Measurements from ENCODE around the gene SLC41A1.

SLC41A1 gene

DNA sequence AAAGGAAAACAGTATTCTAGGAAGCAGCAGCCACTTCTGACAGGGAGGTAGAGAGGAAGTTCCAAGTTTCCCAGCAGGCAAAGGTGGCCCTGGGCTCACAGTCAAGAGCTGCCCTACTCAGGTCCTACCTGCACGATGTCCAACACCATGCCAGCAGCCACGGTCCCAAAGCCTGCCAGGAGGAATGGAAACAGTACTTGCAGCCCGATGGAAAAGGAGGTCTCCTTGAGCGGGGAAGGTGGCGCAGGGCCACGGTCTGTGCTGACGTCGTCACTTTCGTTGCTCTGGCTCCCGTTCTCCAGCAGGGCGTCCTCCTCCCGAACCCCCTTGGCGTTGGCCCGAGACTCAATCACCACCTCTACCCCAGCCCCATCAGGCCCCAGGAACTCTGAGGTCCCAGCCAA lies 3.1 kb downstream of the SLC41A1 start:
- H3K27ac ChIP-seq: no peak overlapping the region
- H3K27me3 ChIP-seq: peaks cover 76% of the 10 kb centered on the region
- no peak overlapping the region for H3K4me3 ChIP-seq (ENCODE audit: low read depth in 1 of 2, low read length in 1 of 2)
- no peak for TF ChIP-seq CTCF (IDR thresholded peaks at IDR 0.05)
- no peaks in the 10 kb centered on the region for H3K36me3 ChIP-seq
- peaks cover 7 to 16% of the 10 kb centered on the region in 2 experiments for H3K4me1 ChIP-seq (ENCODE audit: control insufficient read depth in 1 of 2, insufficient read depth in 1 of 2, low read depth in 1 of 2, low read length in 1 of 2)
- H3K9me3 ChIP-seq: no peaks in the 10 kb centered on the region

- no peaks in the 10 kb centered on the region for H3K36me3 ChIP-seq
- TF ChIP-seq CTCF (IDR thresholded peaks at IDR 0.05): no peak
- peaks cover 7 to 16% of the 10 kb centered on the region in 2 experiments for H3K4me1 ChIP-seq (ENCODE audit: control insufficient read depth in 1 of 2, insufficient read depth in 1 of 2, low read depth in 1 of 2, low read length in 1 of 2)
- H3K9me3 ChIP-seq: no peaks in the 10 kb centered on the region
- H3K4me3 ChIP-seq (ENCODE audit: low read depth in 1 of 2, low read length in 1 of 2): no peak overlapping the region
- no peak overlapping the region for H3K27ac ChIP-seq
- peaks cover 76% of the 10 kb centered on the region for H3K27me3 ChIP-seq
These were observed 3.5 kb downstream of the SLC41A1 start for GRCh38 chr1:205809469-205809868.

- H3K4me3 ChIP-seq (ENCODE audit: low read depth in 1 of 2, low read length in 1 of 2): no peak overlapping the region
- H3K27me3 ChIP-seq: peaks cover 40% of the 10 kb centered on the region
- no peak for TF ChIP-seq CTCF (IDR thresholded peaks at IDR 0.05)
- no peak overlapping the region for H3K27ac ChIP-seq
- H3K36me3 ChIP-seq: no peaks in the 10 kb centered on the region
- H3K4me1 ChIP-seq (ENCODE audit: control insufficient read depth in 1 of 2, insufficient read depth in 1 of 2, low read depth in 1 of 2, low read length in 1 of 2): no peaks in the 10 kb centered on the region
- no peaks in the 10 kb centered on the region for H3K9me3 ChIP-seq
These were observed 7.8 kb downstream of the SLC41A1 start for GRCh38 chr1:205805082-205805711.

- Histone ChIP-seq H3K27ac (no peak overlapping the region), H3K9me3 (no peaks in the 10 kb centered on the region), H3K4me1 (ENCODE audit: control insufficient read depth in 1 of 2, insufficient read depth in 1 of 2, low read depth in 1 of 2, low read length in 1 of 2) (no peaks in the 10 kb centered on the region), H3K36me3 (no peaks in the 10 kb centered on the region), H3K27me3 (peaks cover 34% of the 10 kb centered on the region), H3K4me3 (ENCODE audit: low read depth in 1 of 2, low read length in 1 of 2) (no peak overlapping the region)
- TF ChIP-seq CTCF (IDR thresholded peaks at IDR 0.05): no peak
These were observed 8.4 kb downstream of the SLC41A1 start for GRCh38 chr1:205804605-205805004.

- no peak for TF ChIP-seq CTCF (IDR thresholded peaks at IDR 0.05)
- Histone ChIP-seq H3K27me3 (peaks cover 33% of the 10 kb centered on the region), H3K4me3 (ENCODE audit: low read depth in 1 of 2, low read length in 1 of 2) (no peak overlapping the region), H3K36me3 (no peaks in the 10 kb centered on the region), H3K4me1 (ENCODE audit: control insufficient read depth in 1 of 2, insufficient read depth in 1 of 2, low read depth in 1 of 2, low read length in 1 of 2) (no peaks in the 10 kb centered on the region), H3K9me3 (no peaks in the 10 kb centered on the region), H3K27ac (no peak overlapping the region)
These were observed 9.0 kb downstream of the SLC41A1 start for GRCh38 chr1:205803986-205804385.
